ENCODE measurements around the gene LRIG2. TPM values are rescaled to one million over a fixed set of nuclear protein-coding genes. Genes with fewer than 3 reads are reported as not detected.

LRIG2 gene
- total and polyA plus RNA-seq, 9 of the 15 experiments (the other 6 are each of a cell fraction or from before 2014, with no cell fraction given), result 1.8 to 28.1 (median 11.5) TPM

DNA sequence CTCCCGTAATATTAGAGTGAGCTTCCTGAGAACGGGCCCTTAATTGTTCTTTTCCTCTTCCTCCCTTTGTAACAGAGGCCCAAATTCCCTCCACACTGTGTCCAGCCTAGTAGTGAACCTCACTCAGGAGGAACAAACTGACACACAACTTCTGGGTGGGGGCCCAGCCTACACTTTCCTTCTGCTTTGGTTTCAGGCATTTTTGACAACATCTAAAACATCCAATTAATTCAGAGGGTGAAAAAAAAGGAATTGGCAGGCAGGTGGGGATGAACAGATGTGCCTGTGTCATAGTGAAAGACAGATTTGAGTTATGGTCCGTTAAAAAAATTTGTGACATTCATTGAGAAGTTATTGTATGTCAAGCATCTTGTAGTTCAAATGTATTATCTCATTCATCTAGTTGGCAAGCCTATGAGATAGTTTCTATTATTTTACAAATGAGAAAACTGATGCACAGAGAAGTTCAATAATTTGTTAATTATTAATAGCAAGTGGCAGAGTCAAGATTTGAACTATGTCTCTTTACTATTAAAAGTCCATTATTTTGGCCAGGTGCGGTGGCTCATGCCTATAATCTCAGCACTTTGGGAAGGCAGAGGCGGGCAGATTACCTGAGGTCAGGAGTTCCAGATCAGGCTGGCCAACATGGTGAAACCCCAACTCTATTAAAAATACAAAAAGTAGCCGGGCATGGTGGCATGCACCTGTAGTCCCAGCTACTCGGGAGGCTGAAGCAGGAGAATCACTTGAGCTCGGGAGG lies 41.6 kb upstream of the LRIG2 start:
- Histone ChIP-seq H2AFZ (ENCODE audit: low read depth, low read length) (no peak overlapping the region), H3K79me2 (ENCODE audit: control insufficient read depth, insufficient read depth, low read length) (no peaks in the 10 kb centered on the region), H3K27ac (ENCODE audit: extremely low read depth, low read depth, low read length) (no peak overlapping the region), H3K9me3 (replicated peaks; ENCODE audit: control insufficient read depth, insufficient read depth, low read depth, low read length) (no peaks in the 10 kb centered on the region), H3K36me3 (ENCODE audit: control insufficient read depth, insufficient read depth, low read length) (no peaks in the 10 kb centered on the region), H4K20me1 (replicated peaks; ENCODE audit: control insufficient read depth, insufficient read depth, low read length) (no peaks in the 10 kb centered on the region), H3K9ac (ENCODE audit: insufficient read depth in 1 of 2, low read depth in 2 of 2, low read length in 2 of 2) (no peak overlapping the region), H3K27me3 (ENCODE audit: control insufficient read depth in 2 of 2, insufficient read depth in 2 of 2, low read length in 2 of 2) (no peaks in the 10 kb centered on the region), H3K4me1 (replicated peaks in 1 of 2; ENCODE audit: control insufficient read depth in 2 of 2, insufficient read depth in 2 of 2, low read length in 2 of 2) (no peaks in the 10 kb centered on the region), H3K9me1 (ENCODE audit: control insufficient read depth, insufficient read depth, low read length) (no peaks in the 10 kb centered on the region), H3K4me3 (no peak overlapping the region), H3K4me2 (ENCODE audit: insufficient read depth, low read length) (no peak overlapping the region)
- intact Hi-C loops (cut with micrococcal nuclease) (no loop called here), in situ Hi-C loops (cut with MboI) (no loop called here)
- no TSS peak for BruUV-seq (replicated peaks)
- TF ChIP-seq FOXJ3 (CRISPR knock-in tag; IDR thresholded peaks at IDR 0.05) (no peak), TEAD2 (tag; IDR thresholded peaks at IDR 0.05) (no peak), ZNF699 (CRISPR knock-in tag; IDR thresholded peaks at IDR 0.05; ENCODE audit: insufficient replicate concordance) (no peak), ZNF778 (CRISPR knock-in tag; IDR thresholded peaks at IDR 0.05) (no peak), ZNF384 (IDR thresholded peaks at IDR 0.05; ENCODE audit: low read depth, low read length) (no peak), FOXM1 (IDR thresholded peaks at IDR 0.05; ENCODE audit: low read depth) (no peak), FOXM1 (CRISPR knock-in tag; IDR thresholded peaks at IDR 0.05; ENCODE audit: low read depth) (no peak), IRF2 (CRISPR knock-in tag; IDR thresholded peaks at IDR 0.05) (no peak), POU5F1 (IDR thresholded peaks at IDR 0.05; ENCODE audit: borderline replicate concordance, low read depth, low read length, partially characterized antibody) (no peak), SMARCB1 (IDR thresholded peaks at IDR 0.05; ENCODE audit: insufficient read length, low read depth) (no peak), NBN (IDR thresholded peaks at IDR 0.05; ENCODE audit: low read depth) (no peak), NR1H2 (CRISPR knock-in tag; IDR thresholded peaks at IDR 0.05) (no peak)
- TF ChIP-seq, protein P1, sequence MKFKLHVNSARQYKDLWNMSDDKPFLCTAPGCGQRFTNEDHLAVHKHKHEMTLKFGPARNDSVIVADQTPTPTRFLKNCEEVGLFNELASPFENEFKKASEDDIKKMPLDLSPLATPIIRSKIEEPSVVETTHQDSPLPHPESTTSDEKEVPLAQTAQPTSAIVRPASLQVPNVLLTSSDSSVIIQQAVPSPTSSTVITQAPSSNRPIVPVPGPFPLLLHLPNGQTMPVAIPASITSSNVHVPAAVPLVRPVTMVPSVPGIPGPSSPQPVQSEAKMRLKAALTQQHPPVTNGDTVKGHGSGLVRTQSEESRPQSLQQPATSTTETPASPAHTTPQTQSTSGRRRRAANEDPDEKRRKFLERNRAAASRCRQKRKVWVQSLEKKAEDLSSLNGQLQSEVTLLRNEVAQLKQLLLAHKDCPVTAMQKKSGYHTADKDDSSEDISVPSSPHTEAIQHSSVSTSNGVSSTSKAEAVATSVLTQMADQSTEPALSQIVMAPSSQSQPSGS (CRISPR knock-in tag; IDR thresholded peaks at IDR 0.05), result no peak
- POLR2A ChIA-PET, result interaction anchor here (0.6 to 1.9 kb wide), 4 partner anchors 8 to 75 kb away, joined by 3 to 6 read pairs (median 3); partner anchors contain the start of gene SLC16A1
- DNase-seq (ENCODE audit: extremely low read depth in 1 of 4, low spot score in 3 of 4) (no peak), ATAC-seq (no peak), FAIRE-seq (no peak)
- CTCF ChIA-PET (ENCODE audit: low intra/inter-chr PET ratio), result interaction anchor here (0.6 kb wide), 1 partner anchor 311 kb away, joined by 4 read pairs; no protein-coding TSS in a partner anchor
- WGBS (ENCODE audit: insufficient coverage, low coverage, missing lambda C conversion rate), result 47% methylated on average over 8 of the region's 8 CpGs
